ENCODE results near the gene CMSS1.

- no peak for TF ChIP-seq ZFX (IDR thresholded peaks at IDR 0.05)
- no peak for TF ChIP-seq CTCF (conservative IDR thresholded peaks at IDR 0.05)
Observed at GRCh38 chr3:100104442-100104798, 286.8 kb downstream of the CMSS1 start.

Measured in C4-2B (cell line).